ENCODE measurements around the gene CLEC2A. TPM values are rescaled to one million over a fixed set of nuclear protein-coding genes. Genes with fewer than 3 reads are reported as not detected.
"Not testable (repeated sequence)": the region's sequence is repeated elsewhere in the genome, so short reads cannot be mapped to it uniquely, and the experiment has no call there.

CLEC2A gene
- total RNA-seq: not detected

GRCh38 chr12:9932270-9932669 lies at the start of gene CLEC2A:
Gene CLEC2A, minus strand, starts transcription at chr12:9932370. Its CDS starts 41 bp downstream, at chr12:9932329.
- no peak for DNase-seq

- DNase-seq: no peak
Measured at GRCh38 chr12:9980126-9980525, 48.0 kb upstream of the CLEC2A start.

- no peak for DNase-seq
Measured at GRCh38 chr12:9977916-9978315, 45.7 kb upstream of the CLEC2A start.

- DNase-seq: not testable (repeated sequence)
Measured at GRCh38 chr12:9976626-9977025, 44.5 kb upstream of the CLEC2A start.

- DNase-seq: no peak
Measured at GRCh38 chr12:9975614-9976013, 43.4 kb upstream of the CLEC2A start.

GRCh38 chr12:9974731-9975130 lies 42.6 kb upstream of the CLEC2A start:
- DNase-seq: not testable (repeated sequence)

- no peak for DNase-seq
Measured at GRCh38 chr12:9973949-9974348, 41.8 kb upstream of the CLEC2A start.

- no peak for DNase-seq
Measured at GRCh38 chr12:9971181-9971580, 39.0 kb upstream of the CLEC2A start, which contains the start of gene CLEC12A. Gene CLEC12A, plus strand, starts transcription at chr12:9971409. Its CDS starts 188 bp downstream, at chr12:9971597.

GRCh38 chr12:9969673-9970072 lies 37.5 kb upstream of the CLEC2A start:
- DNase-seq: no peak

- no peak for DNase-seq
Measured at GRCh38 chr12:9961901-9962300, 29.7 kb upstream of the CLEC2A start.

GRCh38 chr12:9961106-9961505 lies 28.9 kb upstream of the CLEC2A start:
- no peak for DNase-seq

GRCh38 chr12:9960590-9960989 lies 28.4 kb upstream of the CLEC2A start:
- DNase-seq: no peak

GRCh38 chr12:9957834-9958233 lies 25.7 kb upstream of the CLEC2A start:
- no peak for DNase-seq

GRCh38 chr12:9952954-9953729 lies 21.0 kb upstream of the CLEC2A start:
- not testable (repeated sequence) for DNase-seq

- no peak for DNase-seq
Measured at GRCh38 chr12:9951026-9951675, 19.0 kb upstream of the CLEC2A start.

GRCh38 chr12:9948606-9949296 lies 16.6 kb upstream of the CLEC2A start:
- no peak for DNase-seq

- DNase-seq: no peak
Measured at GRCh38 chr12:9947674-9948073, 15.5 kb upstream of the CLEC2A start.

GRCh38 chr12:9944391-9944790 lies 12.2 kb upstream of the CLEC2A start:
- no peak for DNase-seq

- no peak for DNase-seq
Measured at GRCh38 chr12:9943240-9943639, 11.1 kb upstream of the CLEC2A start.

GRCh38 chr12:9941838-9942237 lies 9.7 kb upstream of the CLEC2A start:
- no peak for DNase-seq

- no peak for DNase-seq
Measured at GRCh38 chr12:9940375-9940774, 8.2 kb upstream of the CLEC2A start.

GRCh38 chr12:9936591-9936990 lies 4.4 kb upstream of the CLEC2A start:
- no peak for DNase-seq

- no peak for DNase-seq
Measured at GRCh38 chr12:9935026-9935425, 2.9 kb upstream of the CLEC2A start.
